ENCODE results near the gene SIL1. TPM values are rescaled to one million over a fixed set of nuclear protein-coding genes. Genes with fewer than 3 reads are reported as not detected.

SIL1 gene
- total and polyA plus RNA-seq, 9 of the 15 experiments (the other 6 are each of a cell fraction or from before 2014, with no cell fraction given) = 1.3 to 30.5 (median 18.1) TPM

GRCh38 chr5:139004374-139005307 is 193.5 kb downstream of the SIL1 start (continued):
- no peak for TF ChIP-seq ZNF407 (IDR thresholded peaks at IDR 0.05; ENCODE audit: low read depth)
- TF ChIP-seq ZBTB49 (CRISPR knock-in tag; IDR thresholded peaks at IDR 0.05; ENCODE audit: borderline replicate concordance) = no peak
- TF ChIP-seq FOXM1 (IDR thresholded peaks at IDR 0.05; ENCODE audit: low read depth) = no peak
- no peak for TF ChIP-seq FOXM1 (CRISPR knock-in tag; IDR thresholded peaks at IDR 0.05; ENCODE audit: low read depth)
- TF ChIP-seq MECOM (CRISPR knock-in tag; IDR thresholded peaks at IDR 0.05) = no peak
- TF ChIP-seq U2AF2 (optimal IDR thresholded peaks at IDR 0.05; ENCODE audit: low read depth, low read length) = no peak
- no peak for TF ChIP-seq ETS2 (tag; IDR thresholded peaks at IDR 0.05; ENCODE audit: borderline replicate concordance, poor library complexity, severe bottlenecking)
- no peak for TF ChIP-seq ARID3B (CRISPR knock-in tag; IDR thresholded peaks at IDR 0.05; ENCODE audit: borderline replicate concordance)
- no peak for TF ChIP-seq KLF13 (tag; IDR thresholded peaks at IDR 0.05; ENCODE audit: borderline replicate concordance, low read depth)
- TF ChIP-seq ZNF586 (CRISPR knock-in tag; conservative IDR thresholded peaks at IDR 0.05) = no peak
